H1 (cell line): ENCODE results near the gene DEGS1. TPM values are rescaled to one million over a fixed set of nuclear protein-coding genes. Genes with fewer than 3 reads are reported as not detected.

Source experiments
- CTCF ChIA-PET: fragments of 300-600 bp; sonication (Branson Sonifier 250); formaldehyde crosslinking; loops from one replicate; lab custom pipeline; 2021; ENCODE audit not compliant: partially characterized antibody; lab: Charles Lee
- POLR2A ChIA-PET: fragments of 300-600 bp; sonication (Branson Sonifier 250); formaldehyde crosslinking; loops from one replicate; lab custom pipeline; 2021; ENCODE audit warnings: inconsistent platforms; ENCODE audit not compliant: partially characterized antibody; lab: Charles Lee
- DNase-seq, 2 experiments: peaks; one replicate each; pipeline versions ENCODE4 v3.0.0 to v3.0.0-alpha.2; 2010 to 2022; ENCODE audit warnings: low spot score in 2 of 2, low read depth in 1 of 2, mixed read lengths in 1 of 2
- FAIRE-seq: peaks from 2 replicates; lab custom pipeline; 2011; peaks lifted over from hg19 to GRCh38; lab: Jason Lieb, UNC
- H2AFZ ChIP-seq: 2 replicates; pipeline ENCODE4 v1.8.1; 2012; ENCODE audit warnings: low read length, inconsistent platforms
- H2AK5ac ChIP-seq: 2 replicates; pipeline ENCODE4 v1.6.1; 2013; ENCODE audit warnings: low read depth, low read length
- H2BK120ac ChIP-seq: replicated peaks from 2 replicates; pipeline ENCODE3; 2013; ENCODE audit warnings: low read depth, low read length, inconsistent platforms
- H2BK12ac ChIP-seq: 2 replicates; pipeline ENCODE4 v1.6.1; 2013; ENCODE audit warnings: low read depth, low read length
- H2BK15ac ChIP-seq: 2 replicates; pipeline ENCODE4 v1.6.1; 2013; ENCODE audit warnings: low read length
- H2BK20ac ChIP-seq: 2 replicates; pipeline ENCODE4 v1.6.1; 2013; ENCODE audit warnings: low read length
- H2BK5ac ChIP-seq: 2 replicates; pipeline ENCODE4 v1.6.1; 2013; ENCODE audit warnings: low read depth, low read length
- H3K14ac ChIP-seq: 2 replicates; pipeline ENCODE4 v1.6.1; 2013; ENCODE audit warnings: inconsistent platforms; ENCODE audit not compliant: insufficient read length
- H3K18ac ChIP-seq: 2 replicates; pipeline ENCODE4 v1.6.1; 2013; ENCODE audit warnings: low read length; ENCODE audit errors: extremely low read depth
- H3K23ac ChIP-seq: 2 replicates; pipeline ENCODE4 v1.6.1; 2013; ENCODE audit warnings: inconsistent platforms; ENCODE audit not compliant: insufficient read length
- H3K23me2 ChIP-seq: 2 replicates; pipeline ENCODE4 v1.6.1; 2013; ENCODE audit warnings: low read depth, low read length
- H3K27ac ChIP-seq: 2 replicates; pipeline ENCODE4 v1.6.1; 2011; ENCODE audit warnings: low read depth, low read length, inconsistent platforms
- H3K27me3 ChIP-seq, 4 experiments: replicated peaks in 1 of 4; 1 replicate in 1 of 4; 2 replicates in 3 of 4; pipeline versions ENCODE4 v1.6.1 to v1.8.1; 2011 to 2013; ENCODE audit warnings: low read length in 3 of 4, mild to moderate bottlenecking in 3 of 4, inconsistent platforms in 2 of 4, mixed read lengths in 2 of 4, moderate library complexity in 1 of 4; ENCODE audit not compliant: control insufficient read depth in 3 of 4, insufficient read depth in 3 of 4; ENCODE audit errors: extremely low read depth in 1 of 4
- H3K36me3 ChIP-seq, 4 experiments: 2 replicates each; pipeline versions ENCODE4 v1.6.1 to v1.8.1; 2011 to 2013; ENCODE audit warnings: mild to moderate bottlenecking in 4 of 4, low read length in 3 of 4, moderate library complexity in 2 of 4, control low read depth in 1 of 4, inconsistent platforms in 1 of 4; ENCODE audit not compliant: insufficient read depth in 4 of 4, control insufficient read depth in 2 of 4
- H3K4ac ChIP-seq: replicated peaks from 2 replicates; pipeline ENCODE3; 2013; ENCODE audit warnings: low read length, low read depth, mixed read lengths, inconsistent platforms; ENCODE audit not compliant: insufficient read length
- H3K4me1 ChIP-seq, 4 experiments: replicated peaks in 1 of 4; 1 replicate in 1 of 4; 2 replicates in 3 of 4; pipeline versions ENCODE4 v1.6.1 to v1.8.1; 2011 to 2013; ENCODE audit warnings: low read length in 3 of 4, inconsistent platforms in 2 of 4, mixed read lengths in 1 of 4; ENCODE audit not compliant: insufficient read depth in 4 of 4, control insufficient read depth in 3 of 4
- H3K4me2 ChIP-seq, 2 experiments: 2 replicates each; pipeline versions ENCODE4 v1.6.1 to v1.8.1; 2011 to 2013; ENCODE audit warnings: low read depth in 2 of 2, low read length in 2 of 2, control low read depth in 1 of 2, inconsistent platforms in 1 of 2, mild to moderate bottlenecking in 1 of 2; ENCODE audit not compliant: insufficient read depth in 1 of 2
- H3K4me3 ChIP-seq, 4 experiments: fragments of 200-600, 300-600 bp in 1 of 4; sonication (generic), shearing (Covaris generic), sonication (Bioruptor Twin) in 1 of 4; 2 replicates each; pipeline versions ENCODE4 v1.5.1 to v1.8.1; 2011 to 2016; ENCODE audit warnings: low read length in 4 of 4, low read depth in 3 of 4, control low read depth in 2 of 4, inconsistent platforms in 2 of 4, mild to moderate bottlenecking in 2 of 4, mixed read lengths in 1 of 4, moderate library complexity in 1 of 4; ENCODE audit not compliant: insufficient read depth in 2 of 4; ENCODE audit errors: extremely low read depth in 1 of 4
- H3K56ac ChIP-seq: replicated peaks from 2 replicates; pipeline ENCODE3; 2013; ENCODE audit warnings: low read depth, mild to moderate bottlenecking, mixed read lengths, low read length, inconsistent platforms; ENCODE audit not compliant: insufficient read length
- H3K79me1 ChIP-seq: 2 replicates; pipeline ENCODE4 v1.6.1; 2013; ENCODE audit warnings: low read depth, low read length, control low read depth
- H3K79me2 ChIP-seq, 2 experiments: 2 replicates each; pipeline versions ENCODE4 v1.6.1 to v1.8.1; 2012 to 2013; ENCODE audit warnings: low read length in 2 of 2, mild to moderate bottlenecking in 2 of 2, inconsistent platforms in 1 of 2; ENCODE audit not compliant: insufficient read depth in 2 of 2, control insufficient read depth in 1 of 2
- H3K9ac ChIP-seq, 4 experiments: replicated peaks in 1 of 4; 1 replicate in 1 of 4; 2 replicates in 3 of 4; pipeline versions ENCODE4 v1.6.1 to v1.8.1; 2011 to 2013; ENCODE audit warnings: low read depth in 3 of 4, low read length in 3 of 4, control low read depth in 2 of 4, mild to moderate bottlenecking in 2 of 4, moderate library complexity in 2 of 4, inconsistent platforms in 1 of 4; ENCODE audit errors: extremely low read depth in 1 of 4
- H3K9me3 ChIP-seq, 2 experiments: 2 replicates each; pipeline versions ENCODE4 v1.6.1 to v1.8.1; 2012 to 2013; ENCODE audit warnings: mild to moderate bottlenecking in 2 of 2, moderate library complexity in 2 of 2, control low read depth in 1 of 2, inconsistent platforms in 1 of 2, low read depth in 1 of 2, low read length in 1 of 2, mixed read lengths in 1 of 2; ENCODE audit not compliant: insufficient read depth in 2 of 2
- H4K20me1 ChIP-seq, 2 experiments: replicated peaks in 1 of 2; 2 replicates each; pipeline versions ENCODE3 to v1.8.1; 2011 to 2013; ENCODE audit warnings: inconsistent platforms in 2 of 2, low read length in 2 of 2, mild to moderate bottlenecking in 1 of 2; ENCODE audit not compliant: insufficient read depth in 2 of 2, control insufficient read depth in 1 of 2
- H4K5ac ChIP-seq: 2 replicates; pipeline ENCODE4 v1.6.1; 2013; ENCODE audit warnings: low read length, low read depth, mixed read lengths, inconsistent platforms; ENCODE audit not compliant: insufficient read length
- H4K8ac ChIP-seq: 2 replicates; pipeline ENCODE4 v1.8.0; 2013; ENCODE audit warnings: mild to moderate bottlenecking, moderate library complexity, low read length, inconsistent platforms; ENCODE audit not compliant: insufficient read depth; ENCODE audit errors: extremely low read depth
- H4K91ac ChIP-seq: replicated peaks from 2 replicates; pipeline ENCODE3; 2013; ENCODE audit warnings: low read length, mixed read lengths, inconsistent platforms; ENCODE audit not compliant: insufficient read length
- BACH1 ChIP-seq: IDR thresholded peaks from 2 replicates; pipeline ENCODE4 v1.6.1; 2012; ENCODE audit warnings: low read length, improper control_type of control experiment
- POLR2A ChIP-seq, 2 experiments: IDR thresholded peaks; 1 replicate in 1 of 2; 2 replicates in 1 of 2; pipeline ENCODE4 v1.6.1; 2011; ENCODE audit warnings: low read depth in 2 of 2, low read length in 2 of 2, mild to moderate bottlenecking in 2 of 2; ENCODE audit errors: control extremely low read depth in 1 of 2
- SRF ChIP-seq: IDR thresholded peaks from 2 replicates; pipeline ENCODE4 v1.6.1; 2011; ENCODE audit warnings: mild to moderate bottlenecking, low read depth, low read length, moderate library complexity
- WGBS, 2 experiments: shearing (Covaris generic) in 1 of 2; methylation state at CpG; one replicate each; pipeline versions ENCODE4 v1.1.6 to v1.1.7; 2013 to 2015; ENCODE audit warnings: low lambda C conversion rate in 2 of 2, mixed read lengths in 2 of 2, inconsistent platforms in 1 of 2, low coverage in 1 of 2, missing lambda C conversion rate in 1 of 2; ENCODE audit not compliant: insufficient replicate concordance in 2 of 2, insufficient coverage in 1 of 2, insufficient read length in 1 of 2; ENCODE audit errors: extremely low coverage in 1 of 2, missing lambda C conversion rate in 1 of 2; 5-methylcytosine and 5-hydroxymethylcytosine counted together
- polyA plus RNA-seq, 7 experiments: library from polyadenylated mRNA; depleted of rRNA in 3 of 7; stranded (reverse) in 5 of 7; unstranded in 2 of 7; fragments of >200 nt in 5 of 7; fragments of 200-250 nt in 2 of 7; gene quantifications; 1 replicate in 5 of 7; 2 replicates in 1 of 7; 4 replicates in 1 of 7; pipeline versions ENCODE4 v1.2.1 to v1.2.3, GENCODE V29; 2011 to 2013; ENCODE audit warnings: missing spikeins in 2 of 7, mixed read lengths in 2 of 7
- total RNA-seq: library from RNA; stranded (reverse); fragmentation: NEBNext Ultra II Directional; extraction: Animal tissue kit (Norgen Biotek cat#: 25700); gene quantifications from 2 replicates; pipeline ENCODE4 v1.2.1, GENCODE V29; 2021

Gene DEGS1
- total and polyA plus RNA-seq, 2 of the 8 experiments (the other 6 are each of a cell fraction or from before 2014, with no cell fraction given), result 46.1 to 114 TPM

DNA sequence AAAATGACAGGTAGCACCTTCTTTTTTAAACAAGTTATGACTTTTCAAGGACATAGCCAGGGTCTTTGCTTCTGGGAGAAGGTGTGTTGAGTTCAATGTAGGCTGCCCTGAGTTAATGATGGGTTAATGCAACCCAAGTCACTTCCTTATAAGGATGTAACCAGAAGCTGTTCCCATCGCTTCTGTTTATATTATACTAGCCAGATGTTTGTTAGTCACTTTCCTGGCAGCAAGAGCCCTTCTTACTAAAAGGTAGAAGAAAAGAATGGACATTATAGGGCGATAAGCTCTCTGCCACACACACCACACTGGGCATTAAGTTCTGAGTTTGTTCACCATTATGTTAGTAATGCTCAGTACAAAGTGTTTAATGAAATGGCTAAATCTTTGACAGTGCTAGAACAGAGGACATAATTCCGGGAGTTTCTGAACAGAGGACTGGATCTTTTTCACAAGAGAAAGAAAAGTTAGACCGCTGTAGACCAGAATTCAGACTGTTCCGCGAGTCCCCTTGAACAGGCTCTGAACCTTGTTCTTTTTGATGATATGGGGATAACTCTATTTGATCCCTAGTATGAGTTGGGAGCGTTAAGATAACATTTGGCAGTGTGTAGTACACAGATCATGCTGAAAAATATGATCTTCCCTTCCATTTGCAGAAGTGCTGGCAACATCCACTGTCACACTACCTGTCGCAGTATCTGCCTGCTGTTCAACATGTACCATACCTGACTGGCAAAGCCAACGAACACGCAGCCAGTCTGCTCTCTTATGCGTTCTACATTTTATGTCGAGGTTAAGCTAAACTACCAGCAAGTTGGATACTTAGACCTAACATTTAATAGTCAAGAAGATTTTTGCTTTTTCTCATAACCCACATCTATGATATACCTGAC lies 41.0 kb downstream of the DEGS1 start:
- Histone ChIP-seq H2BK20ac (no peak overlapping the region), H3K23ac (no peak overlapping the region), H3K4me1 (peaks cover 0 to 4% (median 2%) of the 10 kb centered on the region in 4 experiments; a peak in 2 of 7 replicates), H3K27me3 (no peaks in the 10 kb centered on the region; a peak in 1 of 7 replicates), H4K91ac (no peak overlapping the region), H3K79me2 (no peaks in the 10 kb centered on the region), H3K27ac (no peak overlapping the region), H3K4me2 (no peak overlapping the region), H3K4ac (no peak overlapping the region), H3K56ac (no peak overlapping the region), H4K20me1 (no peaks in the 10 kb centered on the region), H3K18ac (no peak overlapping the region), H2BK5ac (no peak overlapping the region), H4K5ac (no peak overlapping the region), H3K4me3 (no peak overlapping the region), H3K23me2 (no peaks in the 10 kb centered on the region), H3K79me1 (no peaks in the 10 kb centered on the region), H2BK12ac (no peak overlapping the region; the same call in 1 of the 2 replicates), H3K9ac (0 out of 7 replicates have a peak overlapping the region, but pooled peaks of 1 of the 4 experiments have one; percentile 20), H3K9me3 (no peaks in the 10 kb centered on the region), H4K8ac (no peak overlapping the region), H2BK15ac (no peak overlapping the region), H2BK120ac (no peak overlapping the region), H2AFZ (no peak overlapping the region), H3K14ac (no peak overlapping the region), H2AK5ac (no peak overlapping the region), H3K36me3 (peaks cover 0 to 22% (median 8%) of the 10 kb centered on the region in 4 experiments; a peak in 5 of 8 replicates)
- CTCF ChIA-PET, result no interaction called here
- FAIRE-seq (no peak), DNase-seq (no peak)
- no peak for TF ChIP-seq POLR2A (IDR thresholded peaks at IDR 0.05; ENCODE audit: control extremely low read depth in 1 of 2, low read depth in 2 of 2, low read length in 2 of 2)
- no peak for TF ChIP-seq BACH1
- TF ChIP-seq SRF, result peak; percentile 88
- 88% methylated on average over 12 of the region's 12 CpGs; no CpG with 5 or more reads in 1 of the 2 experiments for WGBS, 2 experiments
- POLR2A ChIA-PET, result interaction anchor here (0.9 to 1.0 kb wide), 3 partner anchors 17 to 63 kb away, joined by 3 to 4 read pairs (median 3); no protein-coding TSS in a partner anchor
